ENCODE results near the gene OLIG2.

Gene OLIG2

DNA sequence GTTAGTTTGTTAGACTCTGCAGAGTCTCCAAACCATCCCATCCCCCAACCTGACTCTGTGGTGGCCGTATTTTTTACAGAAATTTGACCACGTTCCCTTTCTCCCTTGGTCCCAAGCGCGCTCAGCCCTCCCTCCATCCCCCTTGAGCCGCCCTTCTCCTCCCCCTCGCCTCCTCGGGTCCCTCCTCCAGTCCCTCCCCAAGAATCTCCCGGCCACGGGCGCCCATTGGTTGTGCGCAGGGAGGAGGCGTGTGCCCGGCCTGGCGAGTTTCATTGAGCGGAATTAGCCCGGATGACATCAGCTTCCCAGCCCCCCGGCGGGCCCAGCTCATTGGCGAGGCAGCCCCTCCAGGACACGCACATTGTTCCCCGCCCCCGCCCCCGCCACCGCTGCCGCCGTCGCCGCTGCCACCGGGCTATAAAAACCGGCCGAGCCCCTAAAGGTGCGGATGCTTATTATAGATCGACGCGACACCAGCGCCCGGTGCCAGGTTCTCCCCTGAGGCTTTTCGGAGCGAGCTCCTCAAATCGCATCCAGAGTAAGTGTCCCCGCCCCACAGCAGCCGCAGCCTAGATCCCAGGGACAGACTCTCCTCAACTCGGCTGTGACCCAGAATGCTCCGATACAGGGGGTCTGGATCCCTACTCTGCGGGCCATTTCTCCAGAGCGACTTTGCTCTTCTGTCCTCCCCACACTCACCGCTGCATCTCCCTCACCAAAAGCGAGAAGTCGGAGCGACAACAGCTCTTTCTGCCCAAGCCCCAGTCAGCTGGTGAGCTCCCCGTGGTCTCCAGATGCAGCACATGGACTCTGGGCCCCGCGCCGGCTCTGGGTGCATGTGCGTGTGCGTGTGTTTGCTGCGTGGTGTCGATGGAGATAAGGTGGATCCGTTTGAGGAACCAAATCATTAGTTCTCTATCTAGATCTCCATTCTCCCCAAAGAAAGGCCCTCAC is at the start of gene OLIG2:
OLIG2 (plus strand) TSS at position 447 of the 954 bp plus-strand sequence. CDS start 928 bp downstream, outside the sequence.
- no peak for DNase-seq (ENCODE audit: low read depth)

DNA sequence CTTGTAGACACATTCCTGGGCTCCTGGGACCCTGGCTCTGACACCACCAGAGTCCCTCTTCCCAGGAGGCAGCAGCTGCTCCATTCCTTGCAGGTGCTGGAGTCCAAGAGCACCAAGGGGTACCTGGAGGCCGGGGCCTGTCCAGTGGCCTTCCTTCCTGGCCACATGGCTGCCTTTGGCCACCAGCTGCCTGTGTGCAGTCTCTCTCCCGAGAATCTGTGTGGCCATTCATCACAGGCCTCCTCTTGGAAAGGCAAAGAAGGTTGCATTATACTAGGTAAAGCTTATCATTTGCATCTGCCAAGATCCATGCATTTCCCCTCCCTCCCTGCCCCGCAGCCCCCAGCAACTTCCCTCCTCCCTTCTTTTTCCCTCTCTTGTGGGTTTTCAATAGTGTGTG is 48.9 kb upstream of the OLIG2 start:
- DNase-seq (ENCODE audit: low read depth): no peak

DNA sequence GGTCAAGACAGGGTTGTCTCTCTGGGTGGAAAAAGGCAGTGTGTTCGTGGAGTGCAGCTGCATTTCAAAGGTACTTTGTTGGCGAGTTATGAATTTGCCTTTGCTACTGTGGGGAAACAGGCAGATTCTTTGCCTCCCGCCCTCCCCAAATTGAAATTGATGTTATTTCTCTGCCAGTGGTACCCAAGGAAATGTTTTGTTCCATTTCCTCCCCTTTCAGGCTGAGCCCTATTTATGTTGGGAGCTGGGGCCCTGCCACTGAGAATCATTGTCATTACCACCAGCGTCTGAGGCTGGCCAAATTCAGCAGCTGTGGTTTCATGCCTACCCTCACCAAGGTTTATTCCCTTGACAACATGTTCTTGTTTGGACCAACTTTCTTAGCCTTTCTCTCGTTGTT is 48.5 kb upstream of the OLIG2 start:
- DNase-seq (ENCODE audit: low read depth): no peak

DNA sequence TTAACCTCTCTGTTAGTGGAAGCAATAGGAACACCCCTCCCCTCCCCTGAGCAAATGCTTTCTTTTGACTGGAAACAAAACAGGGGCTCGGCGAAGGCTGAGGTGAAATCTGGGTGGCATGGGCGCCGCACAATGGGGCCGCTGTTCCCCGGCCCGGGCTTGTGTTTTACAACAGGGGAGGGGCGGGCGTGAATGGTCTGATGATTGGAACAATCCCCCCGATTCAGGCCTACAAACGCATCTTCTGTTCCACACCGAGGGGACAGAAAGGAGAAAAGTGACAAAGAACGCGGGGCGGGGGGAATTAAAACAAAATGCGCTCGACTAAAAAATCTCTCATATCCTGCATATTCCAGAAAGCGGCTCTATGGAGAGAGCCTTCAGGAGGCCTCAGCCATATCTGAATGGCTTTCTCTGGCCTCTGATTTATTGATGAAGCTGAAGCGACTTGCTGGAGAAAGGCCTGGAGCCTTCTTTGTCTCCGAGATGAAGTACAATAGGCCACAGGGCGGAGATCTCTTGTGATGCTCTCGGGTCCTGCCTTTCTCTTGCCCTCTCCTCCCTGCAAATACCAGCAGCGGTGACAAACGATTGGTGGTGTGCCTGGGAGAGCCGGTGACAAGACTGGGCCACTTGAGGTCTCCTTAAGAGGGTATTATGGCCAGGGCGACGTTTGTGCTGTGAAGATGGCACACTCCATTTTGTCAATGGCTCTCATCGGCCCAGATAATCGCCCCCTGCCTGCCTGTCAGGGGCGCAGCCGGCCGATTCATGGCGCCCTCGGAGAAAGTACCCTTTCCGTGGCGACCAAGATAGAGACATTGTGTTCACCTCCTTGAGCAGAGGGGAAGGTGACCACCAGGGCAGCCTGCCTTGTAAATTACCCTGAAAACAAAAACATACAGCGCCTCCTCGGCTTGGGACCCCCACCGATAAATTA is 47.1 kb upstream of the OLIG2 start:
- no peak for DNase-seq (ENCODE audit: low read depth)

DNA sequence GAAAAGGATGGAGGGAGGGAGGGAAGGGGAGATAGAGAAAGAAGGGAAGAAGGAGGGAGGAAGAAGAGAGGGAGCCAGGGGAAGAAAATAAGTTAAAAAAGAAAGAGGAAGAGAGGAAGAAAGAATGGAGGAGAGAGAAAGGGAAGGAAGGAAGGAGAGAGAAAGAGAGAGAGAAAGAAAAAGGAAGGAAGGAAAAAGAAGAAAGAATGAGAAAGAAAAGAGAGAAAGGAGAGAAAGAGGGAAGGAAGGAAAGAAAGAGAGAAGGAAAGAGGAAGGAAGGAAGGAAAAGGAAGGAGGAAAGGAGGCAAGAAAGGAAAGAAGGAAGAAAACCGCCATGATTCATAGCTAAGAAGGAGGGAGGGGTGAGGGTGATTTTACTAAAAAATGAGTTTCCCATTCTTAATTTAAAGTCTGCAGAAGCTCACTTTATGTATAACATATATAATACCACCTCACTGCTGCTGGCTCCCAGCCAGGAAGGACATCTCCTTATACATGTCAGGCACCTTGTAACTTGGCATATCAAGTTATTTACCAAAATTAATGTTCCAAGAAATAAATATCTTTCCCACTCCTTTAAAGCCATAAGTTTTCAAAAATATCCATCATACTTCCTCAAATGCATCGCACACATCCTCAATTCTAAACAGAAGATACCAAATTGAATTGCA is 46.0 kb upstream of the OLIG2 start:
- DNase-seq (ENCODE audit: low read depth): no peak

DNA sequence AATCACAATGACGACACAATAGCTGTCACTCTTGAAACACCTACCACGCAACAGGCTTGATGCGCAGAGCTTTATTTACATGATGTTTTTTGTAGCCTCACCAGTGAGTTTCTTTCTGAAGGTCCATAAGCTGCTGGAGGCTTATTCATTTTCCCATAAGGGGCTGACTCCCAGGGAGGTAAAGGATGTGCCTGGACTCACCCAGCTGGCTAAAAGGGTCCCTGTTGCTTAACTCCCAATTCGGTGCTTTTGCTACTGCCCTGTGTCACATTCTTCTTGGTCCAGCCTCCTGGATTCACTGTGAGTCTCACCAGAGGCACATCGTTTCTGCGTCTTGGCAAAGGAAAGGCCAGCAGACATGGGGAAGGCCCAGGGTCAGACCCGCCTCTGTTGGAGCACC is 44.6 kb upstream of the OLIG2 start:
- DNase-seq (ENCODE audit: low read depth): no peak

DNA sequence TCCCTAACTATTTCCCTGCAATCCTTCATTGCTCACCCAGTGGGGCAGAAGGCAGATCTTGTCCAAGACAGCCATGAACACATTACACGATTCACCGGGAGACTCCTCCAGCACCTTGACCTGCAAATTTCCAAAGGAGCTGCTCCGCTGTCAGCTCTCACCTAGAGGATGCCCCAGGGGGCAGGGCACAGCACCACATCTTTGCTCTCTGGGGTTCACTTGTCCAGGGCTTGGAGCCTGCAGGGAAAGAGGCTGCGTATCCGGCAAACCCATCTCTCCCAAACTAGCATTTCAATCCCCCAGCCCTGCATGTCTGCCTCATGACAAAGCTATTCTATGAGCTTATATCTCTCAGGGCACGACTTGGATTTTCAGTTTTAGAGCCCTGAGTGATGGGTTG is 35.1 kb upstream of the OLIG2 start:
- no peak for DNase-seq (ENCODE audit: low read depth)

DNA sequence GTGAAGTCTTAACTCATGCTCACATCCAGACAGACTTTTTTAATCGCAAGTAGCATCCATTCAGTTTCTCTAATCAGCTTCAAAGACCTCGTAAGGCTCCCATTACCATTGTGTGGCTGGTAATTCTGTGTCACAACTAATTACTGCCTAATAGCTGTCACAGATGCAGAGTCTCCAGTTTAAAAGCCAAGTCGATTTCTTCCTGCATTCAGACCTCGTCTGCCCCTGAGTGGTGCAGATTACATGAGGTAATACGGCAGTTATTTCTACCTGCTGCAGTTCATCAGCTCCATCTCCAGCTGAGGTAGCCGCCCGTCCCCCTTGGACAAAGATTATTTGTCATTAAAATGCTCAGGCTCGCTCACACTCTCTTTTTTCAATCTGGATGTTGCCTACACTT is 34.4 kb upstream of the OLIG2 start:
- no peak for DNase-seq (ENCODE audit: low read depth)

DNA sequence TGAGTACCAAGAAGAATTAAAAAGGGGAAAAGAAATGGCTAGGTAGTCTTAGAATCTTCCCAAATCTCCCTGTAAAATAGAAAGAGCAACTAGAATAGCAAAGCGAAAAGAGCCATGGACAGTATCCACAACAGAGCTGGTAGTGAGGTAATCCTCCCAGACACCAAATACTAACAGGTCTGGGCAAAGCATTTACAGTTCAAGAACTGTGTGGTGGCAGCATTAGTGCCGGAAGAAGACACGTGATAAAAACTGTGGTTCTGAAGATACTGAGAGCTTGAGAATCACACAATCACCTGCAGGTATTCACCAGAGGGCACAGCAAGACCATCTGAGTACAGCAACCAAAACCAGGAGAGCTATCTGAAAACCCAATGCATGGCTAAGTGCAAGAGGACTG is 31.8 kb upstream of the OLIG2 start:
- no peak for DNase-seq (ENCODE audit: low read depth)

DNA sequence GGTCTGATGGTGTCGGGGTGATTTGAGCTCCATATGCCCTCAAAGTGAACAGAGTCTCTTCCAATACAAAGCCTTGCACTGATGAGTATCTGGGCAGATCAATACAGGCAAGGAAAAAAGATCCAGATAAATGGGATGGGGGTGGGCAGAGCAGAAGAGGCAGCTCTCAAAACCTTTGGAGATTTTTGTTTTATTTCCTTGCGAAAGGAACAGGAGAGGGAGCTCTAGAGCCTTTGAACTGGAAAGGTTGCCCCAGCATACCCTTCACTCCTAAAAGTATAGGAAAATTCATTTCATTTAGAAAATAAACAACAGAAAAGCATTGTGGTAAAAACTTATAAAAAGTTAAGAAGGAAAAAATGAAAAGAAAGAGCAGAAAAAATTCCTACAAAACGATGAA is 31.4 kb upstream of the OLIG2 start:
- DNase-seq (ENCODE audit: low read depth): no peak

DNA sequence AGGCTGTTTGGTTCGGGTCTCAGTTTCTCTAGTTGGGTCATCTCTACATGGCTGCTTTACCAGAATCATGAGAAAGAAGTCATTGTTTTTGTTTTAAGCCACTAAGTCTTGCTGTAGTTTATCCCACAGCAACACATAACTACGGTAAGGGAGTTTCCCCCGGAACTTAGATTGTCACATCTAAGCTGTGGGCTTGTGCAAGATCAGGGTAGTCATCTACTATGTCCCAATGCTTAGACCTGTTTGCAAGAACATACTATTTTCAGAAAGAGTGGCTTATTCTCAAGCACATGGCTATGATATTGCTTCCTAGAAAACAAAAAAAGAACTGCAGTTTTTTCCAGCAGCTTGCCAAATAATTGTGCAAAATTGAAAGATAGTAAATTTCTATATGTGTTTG is 18.0 kb upstream of the OLIG2 start:
- DNase-seq (ENCODE audit: low read depth): no peak

DNA sequence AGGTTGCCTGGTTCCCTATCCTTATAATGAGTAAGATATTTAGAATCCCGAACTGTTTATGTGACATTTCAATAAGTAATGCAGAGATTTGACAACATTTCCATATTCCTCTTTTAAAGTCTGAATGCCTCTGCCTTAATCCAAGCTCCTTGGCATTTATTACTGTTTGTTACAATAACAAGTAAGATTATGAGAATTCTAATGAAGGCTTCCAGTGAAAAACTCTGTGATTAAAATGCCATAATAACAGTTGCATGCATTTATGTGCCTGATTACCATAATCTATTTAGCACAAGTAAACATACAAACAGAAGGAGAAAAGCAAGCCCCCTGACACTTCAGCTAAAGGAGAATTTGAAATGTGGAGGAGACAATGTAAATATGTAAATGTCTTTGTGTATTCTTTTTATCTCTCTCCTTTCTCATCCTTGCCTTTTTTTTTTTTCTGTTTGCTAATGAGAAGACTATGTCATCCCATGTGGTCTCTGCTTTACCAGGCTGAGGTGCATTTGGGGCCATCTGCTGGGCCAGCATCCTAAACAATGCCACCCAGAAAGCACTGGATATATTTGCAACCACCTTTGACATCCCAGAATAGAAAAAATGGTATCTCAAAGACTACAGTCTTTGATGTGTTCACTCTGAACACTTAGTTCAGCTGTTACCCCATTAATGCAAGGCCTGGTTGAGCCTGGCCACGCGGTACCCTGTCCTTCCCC is 17.2 kb upstream of the OLIG2 start:
- DNase-seq (ENCODE audit: low read depth): no peak

DNA sequence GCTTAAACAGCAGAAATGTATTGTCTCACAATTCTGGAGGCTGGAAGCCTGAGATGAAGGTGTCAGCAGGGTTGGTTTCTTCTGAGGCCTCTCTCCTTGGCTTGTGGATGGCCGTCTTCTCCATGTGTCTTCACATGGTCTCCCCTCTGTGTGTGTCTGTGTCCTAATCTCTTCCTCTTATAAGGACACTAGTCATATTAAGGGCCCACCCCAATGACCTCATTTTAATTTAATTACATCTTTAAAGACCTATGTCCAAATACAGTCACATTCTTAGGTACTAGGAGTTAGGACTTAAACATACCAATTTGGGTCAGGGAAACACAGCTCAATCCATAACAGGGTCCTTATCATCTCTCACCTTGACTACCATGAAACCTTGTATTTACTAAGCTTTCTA is 14.8 kb upstream of the OLIG2 start:
- no peak for DNase-seq (ENCODE audit: low read depth)

DNA sequence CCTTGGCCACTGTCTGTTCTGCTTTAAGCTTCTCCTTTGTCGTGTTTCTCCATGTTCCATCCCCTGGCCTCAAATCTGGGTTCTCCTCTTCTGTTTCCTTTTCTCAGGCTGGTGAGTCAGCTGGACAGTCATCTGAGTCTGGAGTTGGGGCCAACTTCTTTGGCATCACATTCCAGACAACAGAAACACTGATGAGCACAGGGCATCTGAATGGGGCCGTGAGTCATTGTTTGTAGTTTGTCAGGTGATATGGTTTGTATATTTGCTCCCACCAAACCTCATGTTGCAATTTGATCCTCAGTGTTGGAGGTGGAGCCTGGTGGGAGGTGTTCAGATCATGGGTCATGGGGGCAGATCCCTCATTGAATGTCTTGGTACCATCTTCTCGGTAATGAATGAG is 14.3 kb upstream of the OLIG2 start:
- DNase-seq (ENCODE audit: low read depth): no peak

DNA sequence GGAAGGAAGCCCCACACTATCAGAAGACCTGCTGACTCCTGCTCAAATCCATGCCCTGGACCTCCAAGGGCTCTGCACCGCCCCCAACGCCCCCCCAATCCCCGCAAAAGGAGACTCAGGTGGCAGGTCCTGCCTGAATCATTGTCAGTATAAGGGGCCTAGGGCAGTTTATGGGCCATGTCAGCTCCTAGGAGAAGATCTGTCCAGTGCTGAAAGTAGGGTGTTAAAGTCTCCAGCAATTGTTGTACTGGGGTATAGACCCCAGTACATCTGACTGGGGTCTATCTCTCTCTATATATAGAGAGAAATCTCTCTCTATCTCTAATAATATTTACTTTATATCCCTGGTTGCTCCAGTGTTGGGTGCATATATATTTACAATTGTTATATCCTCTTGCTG is 12.1 kb upstream of the OLIG2 start:
- DNase-seq (ENCODE audit: low read depth): no peak

DNA sequence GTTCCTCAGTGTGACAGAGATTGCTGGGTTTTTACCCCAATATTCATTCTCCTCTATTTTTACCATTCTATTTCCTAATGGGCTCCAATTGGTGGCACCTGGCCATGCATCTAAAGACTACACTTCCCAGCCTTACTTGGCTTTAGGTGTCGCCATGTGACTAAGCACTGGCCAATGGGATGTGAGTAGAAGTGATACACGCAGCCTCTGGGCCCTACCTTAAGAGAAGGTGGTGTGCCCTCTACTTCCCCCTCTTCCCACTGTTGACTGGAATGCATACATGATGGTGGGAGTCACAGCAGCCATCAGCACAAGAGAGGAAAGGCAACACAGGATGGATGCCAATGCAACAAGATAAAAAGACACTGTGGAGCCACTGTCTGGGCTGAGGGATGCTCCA is 11.4 kb upstream of the OLIG2 start:
- DNase-seq (ENCODE audit: low read depth): no peak

DNA sequence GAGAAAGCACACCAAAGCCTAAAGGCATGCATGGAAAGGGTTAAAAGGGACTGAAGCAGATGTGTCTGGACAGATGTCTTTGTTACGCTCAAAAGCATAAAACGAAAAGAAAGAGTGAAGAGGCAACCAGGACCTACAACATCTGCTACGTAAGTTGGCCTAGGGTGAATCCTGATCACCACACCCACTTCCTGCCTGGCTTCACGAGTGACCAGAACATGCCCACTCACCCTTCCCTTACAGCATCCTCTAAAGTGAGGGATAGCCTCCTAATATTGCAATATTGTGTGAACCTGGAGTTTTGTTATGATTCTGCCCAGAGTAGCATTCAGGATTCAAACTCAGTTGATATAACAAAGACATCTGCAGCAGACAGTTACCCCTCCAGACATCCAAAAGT is 10.6 kb upstream of the OLIG2 start:
- no peak for DNase-seq (ENCODE audit: low read depth)

DNA sequence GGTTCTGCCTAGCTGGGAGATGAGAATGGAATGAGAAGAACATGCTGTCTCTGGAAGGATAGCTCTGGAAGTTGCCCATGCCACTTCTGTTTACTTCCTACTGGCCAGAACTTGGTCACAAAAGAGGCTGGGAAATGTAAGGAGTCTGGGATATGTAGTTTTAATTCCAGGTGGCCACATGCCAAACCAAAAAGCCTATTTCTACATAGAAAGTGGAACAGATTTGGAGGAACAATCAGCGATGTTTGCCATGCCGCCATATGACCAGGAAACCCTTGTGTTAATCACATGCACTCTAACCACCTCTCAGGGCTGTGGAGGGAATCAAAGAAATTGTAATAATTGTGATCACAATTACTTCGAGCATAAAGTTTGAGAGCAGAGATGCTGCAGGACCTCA is 10.0 kb upstream of the OLIG2 start:
- DNase-seq (ENCODE audit: low read depth): no peak

DNA sequence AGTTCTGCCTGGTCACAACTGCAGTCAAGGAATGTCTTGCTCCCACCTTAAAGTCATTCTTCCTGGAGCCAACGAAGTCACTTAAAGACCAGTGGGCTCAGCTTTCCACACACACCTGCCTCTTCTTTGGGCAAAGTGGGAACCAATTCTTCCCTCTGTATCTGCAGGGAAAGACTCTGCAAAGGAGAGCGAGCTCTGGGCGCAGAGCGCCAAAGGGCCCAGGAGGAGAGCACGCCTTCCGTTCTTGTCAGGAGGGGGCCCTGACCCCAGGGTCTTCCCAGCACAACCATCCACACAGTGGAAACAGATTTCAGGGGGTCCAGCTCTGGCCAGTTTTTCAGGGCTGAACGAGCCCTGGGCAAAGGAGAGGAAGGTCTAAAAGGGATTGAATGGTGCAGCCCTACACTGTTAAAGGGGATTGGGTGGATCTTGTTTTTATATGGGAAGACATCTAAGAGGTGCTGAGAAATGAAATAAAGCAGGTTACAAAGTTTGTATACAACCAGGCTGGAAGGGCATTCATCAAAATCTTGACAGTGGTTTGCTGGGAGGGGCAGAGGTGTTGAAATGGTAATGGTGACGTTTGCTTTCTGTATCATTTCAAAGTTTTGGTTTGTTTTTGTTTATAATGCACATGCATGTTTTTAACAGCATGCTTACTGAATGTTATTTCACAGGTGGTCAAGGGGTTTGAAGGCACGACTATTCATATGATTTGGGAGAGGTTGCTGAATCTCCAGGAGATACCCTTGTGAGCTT is 6.8 kb upstream of the OLIG2 start:
- no peak for DNase-seq (ENCODE audit: low read depth)

DNA sequence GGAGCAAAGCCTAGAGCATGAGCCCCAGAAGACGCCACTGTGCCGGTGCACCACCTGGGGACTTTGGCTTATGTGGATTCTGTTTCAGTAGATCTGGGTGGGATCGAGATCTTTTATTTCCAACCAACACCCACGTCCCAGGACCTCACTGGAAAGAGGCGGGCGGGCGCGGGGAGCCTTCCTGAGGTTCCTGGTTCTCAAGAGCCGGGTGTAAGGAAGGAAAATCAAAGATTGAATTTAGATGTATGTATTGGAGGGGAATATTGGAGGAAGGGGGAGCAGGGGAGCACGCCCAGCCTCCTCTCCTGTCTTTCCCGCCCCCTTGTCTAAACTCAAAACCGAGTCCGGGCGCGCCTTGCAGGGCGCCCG is 6.2 kb upstream of the OLIG2 start:
- DNase-seq (ENCODE audit: low read depth): no peak
